ENCODE results near the gene RAG1.

The RAG1 gene

GRCh38 chr11:36590513-36590912 lies 22.7 kb downstream of the RAG1 start:
- DNase-seq (ENCODE audit: low read depth) = no peak

- DNase-seq (ENCODE audit: low read depth) = no peak
These were observed 23.6 kb downstream of the RAG1 start for GRCh38 chr11:36591433-36591832.

DNA sequence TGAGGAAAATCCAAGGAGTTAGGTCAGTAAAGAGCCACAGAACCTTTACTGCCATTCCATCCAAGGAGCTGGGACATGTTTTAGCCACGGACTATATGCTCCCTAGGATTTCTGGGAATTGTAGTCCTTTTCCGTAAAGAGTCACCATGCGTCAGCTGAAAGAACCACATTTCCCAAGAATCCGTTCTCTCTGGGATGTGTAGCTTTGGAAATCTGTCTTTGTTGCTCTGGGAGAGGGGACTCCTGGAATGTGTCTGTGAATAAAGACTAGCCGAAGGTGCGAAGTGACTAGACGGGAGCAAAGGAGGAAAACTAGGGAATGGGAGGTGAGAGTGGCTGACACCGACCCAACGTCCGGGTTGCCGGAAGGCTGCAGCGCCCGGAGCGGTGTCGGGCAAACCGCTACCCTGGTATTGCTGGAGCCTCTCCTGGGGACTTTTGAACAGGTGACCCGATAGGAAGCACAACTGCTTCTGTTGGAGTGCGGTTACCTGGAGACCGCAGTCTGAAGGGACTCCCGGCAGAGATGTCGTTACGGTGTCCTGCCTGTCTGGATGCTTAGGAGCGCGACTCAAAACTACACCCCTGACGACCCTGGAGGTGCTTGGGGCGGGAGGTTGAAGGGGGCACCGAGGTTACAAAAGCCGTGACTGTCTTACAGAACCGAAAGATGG lies 26.6 kb downstream of the RAG1 start, which contains the start of gene IFTAP:
IFTAP (plus strand) TSS at position 187 of the 674 bp plus-strand sequence. CDS start 15,602 bp downstream, outside the sequence.
- DNase-seq (ENCODE audit: low read depth) = peak; percentile 82

DNA sequence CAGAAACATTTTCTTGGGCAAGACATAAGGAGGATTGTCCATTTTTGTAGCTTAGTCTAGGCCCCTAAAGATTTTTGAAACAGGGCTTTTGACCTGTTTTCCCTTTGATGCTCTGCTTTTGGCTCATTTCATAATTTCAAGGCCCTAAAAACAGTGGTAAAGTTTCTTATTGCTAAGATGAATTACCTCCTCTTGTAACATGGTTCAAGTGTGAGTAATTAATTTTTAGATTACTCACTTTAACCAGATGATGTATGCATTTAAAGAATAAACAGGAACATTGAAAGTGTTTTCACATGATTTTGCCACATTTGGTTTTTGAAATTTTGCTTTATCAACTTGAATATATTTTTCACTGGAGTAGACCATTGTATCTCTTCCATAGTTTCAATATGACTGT lies 29.1 kb downstream of the RAG1 start:
- no peak for DNase-seq (ENCODE audit: low read depth)

DNA sequence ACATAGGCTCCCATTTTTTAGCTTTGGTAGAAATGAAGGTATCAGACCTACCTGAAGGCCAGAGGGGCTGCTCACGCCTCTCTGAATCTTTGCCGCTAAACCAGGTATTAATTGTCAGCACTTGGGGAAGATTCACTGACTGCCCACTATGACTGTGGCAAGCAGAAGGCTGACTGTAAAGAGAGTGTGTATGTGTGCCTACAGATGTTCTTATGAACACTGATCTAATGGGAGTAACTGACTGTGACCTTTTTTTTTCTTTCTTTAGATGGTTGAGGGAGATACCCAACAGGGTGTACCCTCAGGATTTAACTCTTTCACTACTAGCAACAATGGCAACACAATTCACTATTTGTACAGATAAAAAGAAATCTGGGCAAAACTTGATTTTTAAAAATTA lies 30.2 kb downstream of the RAG1 start, which contains the start of gene RAG2:
RAG2 (minus strand) TSS at position 186 of the 400 bp plus-strand sequence. CDS start 4,068 bp downstream, outside the sequence.
- DNase-seq (ENCODE audit: low read depth) = no peak

DNA sequence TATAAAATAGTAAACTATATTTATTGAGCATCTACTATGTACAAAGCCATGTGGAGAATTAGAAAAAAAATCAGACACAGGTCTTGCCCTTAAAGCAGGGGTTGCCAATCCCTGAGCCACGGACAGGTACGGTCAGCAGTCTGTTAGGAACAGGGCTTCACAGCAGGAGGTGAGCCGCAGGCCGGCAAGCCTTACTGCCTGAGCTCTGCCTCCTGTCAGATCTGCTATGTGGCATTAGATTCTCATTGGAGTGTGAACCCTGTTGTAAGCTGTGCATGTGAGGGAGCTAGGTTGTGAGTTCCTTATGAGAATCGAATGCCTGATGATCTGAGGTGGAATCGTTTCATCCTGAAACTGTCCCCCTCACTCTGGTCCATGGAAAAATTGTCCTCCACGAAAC lies 32.4 kb downstream of the RAG1 start:
- DNase-seq (ENCODE audit: low read depth) = no peak

- no peak for DNase-seq (ENCODE audit: low read depth)
These were observed 33.3 kb downstream of the RAG1 start for GRCh38 chr11:36601155-36601554.

GRCh38 chr11:36602135-36602534 lies 34.3 kb downstream of the RAG1 start:
- no peak for DNase-seq (ENCODE audit: low read depth)

DNA sequence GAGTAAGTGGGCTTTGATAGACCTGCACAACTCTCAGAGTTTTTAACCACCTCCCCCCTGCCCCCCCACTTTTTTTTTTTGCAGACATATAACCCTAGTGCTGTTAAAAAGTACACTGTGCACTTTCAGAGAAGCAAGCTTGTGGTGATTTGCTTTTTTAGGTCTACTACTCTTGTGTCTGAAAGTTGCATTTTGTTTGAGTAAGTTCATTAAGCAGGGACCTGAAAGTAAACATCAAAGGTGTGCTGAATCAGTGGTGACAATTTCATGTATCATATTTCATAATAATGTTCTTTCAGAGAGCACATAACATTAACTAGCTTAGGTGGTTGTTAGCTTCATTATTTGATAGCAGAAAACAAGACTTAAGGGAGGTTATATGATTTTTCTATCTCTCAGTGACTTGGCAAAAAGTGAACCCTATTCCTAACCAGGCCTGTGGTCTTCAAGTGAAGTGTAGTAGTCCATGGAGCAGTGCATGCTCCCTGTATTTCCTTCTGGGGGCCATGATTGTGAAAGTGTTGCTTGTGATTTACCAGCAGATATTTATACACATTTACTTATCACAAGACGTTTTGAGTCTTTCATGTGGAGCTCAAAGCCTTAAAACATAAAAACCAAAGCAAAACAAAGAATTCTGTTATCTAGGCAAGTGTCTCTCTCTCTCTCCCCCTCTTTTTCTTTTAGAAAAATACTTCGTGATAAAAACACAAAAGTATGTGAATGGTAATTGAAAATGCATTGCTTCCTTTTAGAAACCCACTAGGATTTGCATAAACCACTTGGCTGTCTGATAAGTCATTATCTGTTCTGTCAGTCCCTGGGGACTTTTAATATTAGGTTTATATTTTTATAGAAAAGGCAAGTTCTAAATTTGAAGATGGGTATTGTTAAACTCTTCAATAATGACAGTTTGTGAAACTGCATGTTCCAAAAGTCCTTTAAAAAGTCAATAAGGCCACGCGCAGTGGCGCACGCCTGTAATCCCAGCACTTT lies 37.7 kb downstream of the RAG1 start:
- DNase-seq (ENCODE audit: low read depth) = no peak

GRCh38 chr11:36608491-36609199 lies 40.8 kb downstream of the RAG1 start:
- DNase-seq (ENCODE audit: low read depth) = no peak

- no peak for DNase-seq (ENCODE audit: low read depth)
These were observed 41.6 kb downstream of the RAG1 start for GRCh38 chr11:36609383-36609782.

DNA sequence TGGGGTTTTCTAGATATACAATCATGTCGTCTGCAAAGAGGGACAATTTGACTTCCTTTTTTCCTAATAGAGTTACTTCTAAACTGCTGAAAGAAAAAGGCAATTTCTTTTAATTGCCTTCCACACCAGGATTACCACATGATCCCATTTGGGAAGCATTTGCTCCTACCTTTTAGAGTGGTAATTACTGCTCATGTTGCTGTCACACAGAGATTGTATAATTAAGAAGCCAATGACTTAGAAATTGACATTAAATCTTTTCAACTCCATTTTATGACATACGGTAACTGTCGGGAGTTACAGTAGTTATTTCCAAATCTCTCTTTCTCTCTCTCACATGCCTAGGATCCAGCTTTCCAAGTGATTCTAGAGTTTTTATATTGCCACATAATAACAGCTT lies 48.0 kb downstream of the RAG1 start:
- no peak for DNase-seq (ENCODE audit: low read depth)

DNA sequence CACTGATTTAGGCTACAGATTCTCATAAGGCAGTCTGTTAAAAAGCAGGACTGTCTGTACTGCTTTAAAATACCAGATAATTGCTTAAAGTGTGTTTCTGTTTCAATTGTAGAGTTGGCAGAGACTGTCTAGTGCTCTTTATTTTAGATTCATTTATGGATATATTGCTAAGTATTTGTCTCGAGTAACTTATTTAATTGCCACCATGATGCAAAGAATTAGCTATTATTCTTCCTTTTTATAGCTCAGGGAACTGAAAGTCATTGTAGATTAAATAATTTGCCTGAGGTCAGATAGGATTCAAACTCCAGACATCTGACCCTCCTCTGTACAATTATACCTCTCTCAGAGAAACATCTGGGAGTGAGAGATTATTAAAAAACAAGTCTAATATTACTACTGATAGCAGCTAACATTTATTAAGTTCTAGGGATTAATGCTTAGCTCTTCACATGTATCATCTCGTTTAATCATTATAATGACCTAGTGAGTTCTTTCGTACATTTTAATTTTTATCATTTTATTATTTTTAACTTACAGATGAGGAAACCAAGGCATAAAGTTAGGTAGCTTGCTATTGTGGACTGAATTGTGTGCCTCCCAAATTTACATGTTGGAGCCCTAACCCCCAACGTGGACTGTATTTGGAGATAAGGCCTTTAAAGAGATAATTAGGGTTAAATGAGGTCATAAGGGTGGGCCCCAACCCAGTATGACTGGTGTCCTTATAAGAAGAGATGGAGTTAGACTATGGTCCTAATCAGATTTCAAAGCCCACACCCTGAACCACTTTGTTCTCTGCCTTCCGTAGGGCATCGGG lies 49.9 kb downstream of the RAG1 start:
- DNase-seq (ENCODE audit: low read depth) = no peak

GRCh38 chr11:36618363-36619047 lies 50.7 kb downstream of the RAG1 start:
- DNase-seq (ENCODE audit: low read depth) = no peak

GRCh38 chr11:36619502-36619901 lies 51.7 kb downstream of the RAG1 start:
- DNase-seq (ENCODE audit: low read depth) = no peak

- DNase-seq (ENCODE audit: low read depth) = no peak
These were observed 52.4 kb downstream of the RAG1 start for GRCh38 chr11:36620246-36620645.

GRCh38 chr11:36622431-36623136 lies 54.8 kb downstream of the RAG1 start:
- DNase-seq (ENCODE audit: low read depth) = peak; percentile 14

DNA sequence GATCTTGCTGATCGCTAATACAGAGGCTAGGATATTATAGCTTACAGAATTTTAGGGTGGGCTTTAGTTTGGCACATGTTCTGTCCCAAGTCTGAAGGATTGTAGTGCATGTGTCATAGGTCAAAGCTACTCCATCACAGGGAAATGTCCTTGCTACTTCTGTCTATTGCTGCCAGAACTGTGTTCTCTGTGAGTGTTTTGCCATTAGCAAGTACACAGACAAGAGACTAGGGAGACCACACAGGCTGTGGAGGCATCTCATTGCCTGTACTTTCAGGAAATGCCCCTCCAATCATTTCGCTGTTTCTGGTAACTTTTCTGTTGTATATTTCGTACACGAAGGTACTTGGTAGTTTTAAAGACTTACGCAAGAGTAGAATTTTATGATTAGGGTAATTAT lies 55.7 kb downstream of the RAG1 start:
- DNase-seq (ENCODE audit: low read depth) = no peak

- no peak for DNase-seq (ENCODE audit: low read depth)
These were observed 59.2 kb downstream of the RAG1 start for GRCh38 chr11:36627006-36627405.

DNA sequence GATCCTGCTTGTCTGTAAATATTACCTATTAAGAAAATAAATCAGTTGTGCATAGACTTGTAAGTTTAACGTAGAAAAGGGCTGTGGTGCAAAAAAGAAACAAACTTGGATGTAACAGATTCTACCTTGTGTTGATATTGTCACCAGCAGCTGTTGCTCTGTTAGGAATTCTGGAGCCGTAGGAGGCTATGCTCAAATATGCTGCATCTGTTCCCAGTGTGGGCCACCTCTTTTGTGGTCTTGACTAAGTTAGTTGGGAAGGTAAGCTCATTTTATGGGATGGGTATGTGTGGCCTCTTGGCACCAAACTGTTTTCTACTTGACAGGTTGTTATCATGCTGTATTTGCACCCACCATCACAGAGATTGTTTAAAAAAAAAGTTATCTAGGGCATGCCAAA lies 59.7 kb downstream of the RAG1 start:
- no peak for DNase-seq (ENCODE audit: low read depth)

Data from non-pigmented ciliary epithelial cell (primary cell).